Duodenal mucosa (tissue), 2 donors: ENCODE measurements around the gene TSR1.

Source experiments
- H3K27ac ChIP-seq: one replicate; pipeline ENCODE4 v1.7.0; 2013; ENCODE audit warnings: low read depth, low read length
- H3K27me3 ChIP-seq, 2 donors: one replicate each; pipeline ENCODE4 v1.7.0; 2013; ENCODE audit warnings: low read length in 2 of 2, control low read depth in 1 of 2; ENCODE audit not compliant: insufficient read depth in 2 of 2, control insufficient read depth in 1 of 2
- H3K36me3 ChIP-seq, 2 donors: one replicate each; pipeline ENCODE4 v1.7.0; 2013; ENCODE audit warnings: low read length in 2 of 2, control low read depth in 1 of 2; ENCODE audit not compliant: insufficient read depth in 2 of 2, control insufficient read depth in 1 of 2
- H3K4me1 ChIP-seq, 2 donors: one replicate each; pipeline ENCODE4 v1.7.0; 2013; ENCODE audit warnings: low read length in 2 of 2, control low read depth in 1 of 2; ENCODE audit not compliant: insufficient read depth in 2 of 2, control insufficient read depth in 1 of 2
- H3K4me3 ChIP-seq, 2 donors: one replicate each; pipeline ENCODE4 v1.7.0; 2013; ENCODE audit warnings: low read length in 2 of 2, low read depth in 1 of 2
- H3K9ac ChIP-seq, 2 donors: one replicate each; pipeline ENCODE4 v1.7.0; 2013; ENCODE audit warnings: low read length in 2 of 2, low read depth in 1 of 2
- H3K9me3 ChIP-seq, 2 donors: one replicate each; pipeline ENCODE4 v1.7.0; 2013; ENCODE audit warnings: low read length in 2 of 2, control low read depth in 1 of 2; ENCODE audit not compliant: control insufficient read depth in 1 of 2

Gene TSR1

GRCh38 chr17:2361010-2361760 is 24.9 kb upstream of the TSR1 start:
- Histone ChIP-seq H3K4me3 (no peak overlapping the region), H3K36me3 (peaks cover 3 to 24% of the 10 kb centered on the region in 2 donors), H3K9ac (no peak overlapping the region)

GRCh38 chr17:2357931-2358434 is 21.7 kb upstream of the TSR1 start:
- no peak overlapping the region for H3K4me3 ChIP-seq
- no peaks in the 10 kb centered on the region for H3K27me3 ChIP-seq
- peaks cover 17 to 22% of the 10 kb centered on the region in 2 donors for H3K4me1 ChIP-seq
- no peak overlapping the region for H3K27ac ChIP-seq
- no peak overlapping the region for H3K9ac ChIP-seq
- no peaks in the 10 kb centered on the region for H3K9me3 ChIP-seq
- H3K36me3 ChIP-seq = peaks cover 0 to 5% of the 10 kb centered on the region in 2 donors

More at GRCh38 chr17:2361010-2361760, 24.9 kb upstream of the TSR1 start:
- no peaks in the 10 kb centered on the region for H3K9me3 ChIP-seq
- H3K4me1 ChIP-seq = peaks cover 17 to 22% of the 10 kb centered on the region in 2 donors
- H3K27me3 ChIP-seq = no peaks in the 10 kb centered on the region
- no peak overlapping the region for H3K27ac ChIP-seq

- H3K27ac ChIP-seq = no peak overlapping the region
- no peak overlapping the region for H3K4me3 ChIP-seq
- no peaks in the 10 kb centered on the region for H3K27me3 ChIP-seq
- no peak overlapping the region for H3K9ac ChIP-seq
- H3K36me3 ChIP-seq = peaks cover 0 to 5% of the 10 kb centered on the region in 2 donors
- peaks cover 17 to 22% of the 10 kb centered on the region in 2 donors for H3K4me1 ChIP-seq
- no peaks in the 10 kb centered on the region for H3K9me3 ChIP-seq
Measured at GRCh38 chr17:2357237-2357636, 21.0 kb upstream of the TSR1 start.

- Histone ChIP-seq H3K9ac (no peak overlapping the region), H3K4me3 (no peak overlapping the region), H3K9me3 (no peaks in the 10 kb centered on the region), H3K27me3 (no peaks in the 10 kb centered on the region), H3K27ac (no peak overlapping the region), H3K4me1 (peaks cover 4 to 10% of the 10 kb centered on the region in 2 donors), H3K36me3 (no peaks in the 10 kb centered on the region)
Measured at GRCh38 chr17:2354311-2354710, 18.1 kb upstream of the TSR1 start.

- H3K36me3 ChIP-seq = no peaks in the 10 kb centered on the region
- H3K27ac ChIP-seq = no peak overlapping the region
- H3K27me3 ChIP-seq = no peaks in the 10 kb centered on the region
- no peak overlapping the region for H3K4me3 ChIP-seq
- H3K9me3 ChIP-seq = no peaks in the 10 kb centered on the region
- no peak overlapping the region for H3K9ac ChIP-seq
- H3K4me1 ChIP-seq = peaks cover 8 to 12% of the 10 kb centered on the region in 2 donors
Measured at GRCh38 chr17:2351269-2351668, 15.0 kb upstream of the TSR1 start.

- Histone ChIP-seq H3K9ac (no peak overlapping the region), H3K4me3 (no peak overlapping the region), H3K9me3 (no peaks in the 10 kb centered on the region), H3K27me3 (no peaks in the 10 kb centered on the region), H3K27ac (no peak overlapping the region), H3K36me3 (peaks cover 9 to 11% of the 10 kb centered on the region in 2 donors), H3K4me1 (peaks cover 18 to 21% of the 10 kb centered on the region in 2 donors)
Measured at GRCh38 chr17:2347805-2348685, 11.8 kb upstream of the TSR1 start.

GRCh38 chr17:2346475-2346874 is 10.2 kb upstream of the TSR1 start:
- Histone ChIP-seq H3K27ac (no peak overlapping the region), H3K4me1 (peaks cover 21 to 24% of the 10 kb centered on the region in 2 donors), H3K9me3 (no peaks in the 10 kb centered on the region), H3K27me3 (no peaks in the 10 kb centered on the region), H3K9ac (no peak overlapping the region), H3K4me3 (no peak overlapping the region), H3K36me3 (peaks cover 9 to 11% of the 10 kb centered on the region in 2 donors)

- no peaks in the 10 kb centered on the region for H3K9me3 ChIP-seq
- no peak overlapping the region for H3K9ac ChIP-seq
- peaks cover 9 to 11% of the 10 kb centered on the region in 2 donors for H3K36me3 ChIP-seq
- H3K27ac ChIP-seq = no peak overlapping the region
- no peaks in the 10 kb centered on the region for H3K27me3 ChIP-seq
- peaks cover 21 to 24% of the 10 kb centered on the region in 2 donors for H3K4me1 ChIP-seq
- no peak overlapping the region for H3K4me3 ChIP-seq
Measured at GRCh38 chr17:2344528-2344927, 8.3 kb upstream of the TSR1 start.

GRCh38 chr17:2343421-2343820 is 7.2 kb upstream of the TSR1 start:
- no peaks in the 10 kb centered on the region for H3K9me3 ChIP-seq
- H3K27ac ChIP-seq = no peak overlapping the region
- peaks cover 21 to 24% of the 10 kb centered on the region in 2 donors for H3K4me1 ChIP-seq

GRCh38 chr17:2338315-2338657 is 2.0 kb upstream of the TSR1 start:
- no peaks in the 10 kb centered on the region for H3K9me3 ChIP-seq
- peak overlapping the region; percentile 74 to 94 for H3K4me3 ChIP-seq
- H3K27me3 ChIP-seq = no peaks in the 10 kb centered on the region
- H3K36me3 ChIP-seq = peaks cover 12 to 21% of the 10 kb centered on the region in 2 donors
- peak overlapping the region; percentile 47 to 84 for H3K9ac ChIP-seq
- peaks cover 19 to 24% of the 10 kb centered on the region in 2 donors for H3K4me1 ChIP-seq
- H3K27ac ChIP-seq = no peak overlapping the region

More at GRCh38 chr17:2343421-2343820, 7.2 kb upstream of the TSR1 start:
- Histone ChIP-seq H3K36me3 (peaks cover 9 to 11% of the 10 kb centered on the region in 2 donors), H3K27me3 (no peaks in the 10 kb centered on the region), H3K9ac (peak overlapping the region in 1 of 2 donors; percentile 2), H3K4me3 (no peak overlapping the region)
